ENCODE data around the gene PRCD. TPM values are rescaled to one million over a fixed set of nuclear protein-coding genes. Genes with fewer than 3 reads are reported as not detected.
"Not testable (repeated sequence)": the region's sequence is repeated elsewhere in the genome, so short reads cannot be mapped to it uniquely, and the experiment has no call there.

PRCD gene
- total RNA-seq, 5 donors from 2014 or later (not counting 1 experiment from before 2014, with no cell fraction given), result 0.66 to 1.3 (median 0.92) TPM

DNA sequence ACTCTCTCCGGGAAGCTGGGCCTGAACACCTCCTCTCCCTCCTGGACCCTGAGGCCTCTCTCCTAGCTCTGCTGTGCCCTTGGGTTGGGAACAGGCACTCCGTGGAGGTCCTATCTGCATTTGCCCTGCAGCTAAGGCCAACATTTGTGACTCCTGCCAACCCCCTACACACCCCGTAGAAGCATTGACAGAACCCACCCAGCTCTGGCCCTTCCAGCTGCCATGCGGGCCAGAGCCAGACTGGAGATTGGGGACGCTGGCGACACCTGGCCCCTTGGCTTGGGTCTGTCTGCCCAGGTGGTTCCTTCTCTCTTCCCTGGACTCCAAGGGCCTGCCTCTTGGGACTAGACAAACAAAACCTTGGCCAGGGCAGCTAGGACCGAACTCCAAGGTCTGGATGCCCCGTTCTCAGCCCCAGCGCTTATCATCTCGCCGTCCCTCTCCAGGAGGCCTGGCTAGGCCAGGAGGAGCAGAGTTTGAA lies 38.0 kb upstream of the PRCD start:
- POLR2A ChIA-PET, result interaction anchor here in 1 of 2 donors (0.6 to 0.7 kb wide), 2 partner anchors 11 to 258 kb away, joined by 4 to 9 read pairs; no protein-coding TSS in a partner anchor
- WGBS (ENCODE audit: insufficient coverage), result 82% methylated on average over 6 of the region's 11 CpGs
- H3K4me1 ChIP-seq (ENCODE audit: control insufficient read depth in 1 of 2, extremely low read depth in 1 of 2, insufficient read depth in 2 of 2, low read length in 2 of 2), result peaks cover 3 to 61% of the 10 kb centered on the region in 2 experiments

GRCh38 chr17:76502341-76503211 lies 37.3 kb upstream of the PRCD start:
- POLR2A ChIA-PET, result interaction anchor here (0.5 to 0.9 kb wide), 4 partner anchors 10 to 257 kb away, joined by 3 to 9 read pairs (median 6); no protein-coding TSS in a partner anchor
- DNase-seq (no peak), ATAC-seq (replicated peaks in 1 of 4) (no peak)
- CTCF ChIA-PET, result interaction anchor here (0.6 to 1.4 kb wide), 11 partner anchors 12 to 560 kb away, joined by 3 to 10 read pairs (median 4); partner anchors contain the start of gene AANAT (in 2 of the 2)
- H3K4me3 ChIP-seq (ENCODE audit: control insufficient read depth in 1 of 2, extremely low read depth in 1 of 2, low read length in 1 of 2), result no peak overlapping the region
- H3K4me1 Mint-ChIP-seq, result peaks cover 40 to 56% (median 51%) of the 10 kb centered on the region in 3 donors
- peak overlapping the region in 2 of 3 donors; percentile 17 to 82 for H3K4me3 Mint-ChIP-seq
- H3K27ac Mint-ChIP-seq, result peak overlapping the region; percentile 98
- WGBS (ENCODE audit: insufficient coverage), result 87% methylated on average over 5 of the region's 8 CpGs
- H3K4me1 ChIP-seq (ENCODE audit: control insufficient read depth in 1 of 2, extremely low read depth in 1 of 2, insufficient read depth in 2 of 2, low read length in 2 of 2), result peaks cover 3 to 56% of the 10 kb centered on the region in 2 experiments
- H3K27ac ChIP-seq (ENCODE audit: low read length), result no peak overlapping the region
- peaks cover 0 to 10% of the 10 kb centered on the region in 2 experiments for H3K27me3 ChIP-seq (replicated peaks in 1 of 2; ENCODE audit: control insufficient read depth in 2 of 2, extremely low read depth in 1 of 2, insufficient read depth in 2 of 2, low read length in 1 of 2)
- no peaks in the 10 kb centered on the region for H3K9me3 Mint-ChIP-seq
- H3K36me3 ChIP-seq (ENCODE audit: control insufficient read depth in 2 of 2, extremely low read depth in 1 of 2, insufficient read depth in 1 of 2, low read length in 1 of 2), result peaks cover 0 to 5% of the 10 kb centered on the region in 2 donors
- no peaks in the 10 kb centered on the region for H3K27me3 Mint-ChIP-seq
- no peaks in the 10 kb centered on the region for H3K36me3 Mint-ChIP-seq
- H3K9me3 ChIP-seq, result no peaks in the 10 kb centered on the region

More for the DNA sequence above, 38.0 kb upstream of the PRCD start:
- Mint-ChIP-seq H3K36me3 (no peaks in the 10 kb centered on the region), H3K4me1 (peaks cover 43 to 61% (median 53%) of the 10 kb centered on the region in 3 donors), H3K4me3 (peak overlapping the region; percentile 73 to 82 (median 80)), H3K9me3 (no peaks in the 10 kb centered on the region), H3K27me3 (no peaks in the 10 kb centered on the region), H3K27ac (peak overlapping the region; percentile 98)
- Histone ChIP-seq H3K27me3 (replicated peaks in 1 of 2; ENCODE audit: control insufficient read depth in 2 of 2, extremely low read depth in 1 of 2, insufficient read depth in 2 of 2, low read length in 1 of 2) (peaks cover 0 to 10% of the 10 kb centered on the region in 2 experiments), H3K27ac (ENCODE audit: low read length) (peak overlapping the region; percentile 79), H3K9me3 (no peaks in the 10 kb centered on the region), H3K36me3 (ENCODE audit: control insufficient read depth in 2 of 2, extremely low read depth in 1 of 2, insufficient read depth in 1 of 2, low read length in 1 of 2) (peaks cover 2 to 5% of the 10 kb centered on the region in 2 donors), H3K4me3 (ENCODE audit: control insufficient read depth in 1 of 2, extremely low read depth in 1 of 2, low read length in 1 of 2) (peak overlapping the region in 1 of 2 donors; percentile 17)
- no peak for DNase-seq
- CTCF ChIA-PET, result interaction anchor here (0.6 to 1.4 kb wide), 4 partner anchors 35 to 559 kb away, joined by 4 to 10 read pairs (median 4); partner anchors contain the start of gene AANAT (in 2 of the 2)
- no peak for ATAC-seq (replicated peaks in 1 of 4)

DNA sequence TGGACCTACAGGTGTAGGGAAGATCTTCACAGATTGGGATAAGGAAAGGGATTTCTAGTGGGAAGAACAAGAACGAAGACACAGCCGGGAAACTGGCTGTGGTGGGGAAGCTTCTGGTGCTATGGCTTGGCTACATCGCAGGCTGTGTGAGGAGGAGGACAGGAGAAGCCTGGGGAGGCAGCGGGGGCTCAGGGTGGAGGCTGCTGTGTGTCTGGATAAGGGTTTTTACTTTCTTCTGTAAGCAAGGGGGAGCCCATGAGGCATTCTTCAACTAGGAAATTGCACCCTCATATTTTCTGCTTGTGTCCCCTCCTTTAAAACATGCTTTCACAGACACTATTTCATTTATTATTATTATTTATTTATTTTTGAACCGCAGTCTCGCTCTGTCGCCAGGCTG lies 35.7 kb upstream of the PRCD start:
- Mint-ChIP-seq H3K9me3 (no peaks in the 10 kb centered on the region), H3K36me3 (no peaks in the 10 kb centered on the region), H3K4me3 (no peak overlapping the region), H3K27ac (peak overlapping the region in 1 of 2 donors; percentile 67), H3K27me3 (no peaks in the 10 kb centered on the region), H3K4me1 (peaks cover 31 to 44% (median 39%) of the 10 kb centered on the region in 3 donors)
- POLR2A ChIA-PET, result interaction anchor here in 1 of 2 donors (0.6 to 0.9 kb wide), 2 partner anchors 11 to 12 kb away, joined by 3 to 7 read pairs; no protein-coding TSS in a partner anchor
- H3K4me1 ChIP-seq (ENCODE audit: control insufficient read depth in 1 of 2, extremely low read depth in 1 of 2, insufficient read depth in 2 of 2, low read length in 2 of 2), result peaks cover 3 to 41% of the 10 kb centered on the region in 2 experiments
- CTCF ChIA-PET, result interaction anchor here in 1 of 2 donors (0.7 to 1.1 kb wide), 3 partner anchors 9 to 53 kb away, joined by 3 to 4 read pairs (median 3); no protein-coding TSS in a partner anchor
- peaks cover 0 to 2% of the 10 kb centered on the region in 2 donors for H3K36me3 ChIP-seq (ENCODE audit: control insufficient read depth in 2 of 2, extremely low read depth in 1 of 2, insufficient read depth in 1 of 2, low read length in 1 of 2)
- DNase-seq (no peak), ATAC-seq (replicated peaks in 1 of 4) (no peak)
- H3K27me3 ChIP-seq (replicated peaks in 1 of 2; ENCODE audit: control insufficient read depth in 2 of 2, extremely low read depth in 1 of 2, insufficient read depth in 2 of 2, low read length in 1 of 2), result peaks cover 0 to 14% of the 10 kb centered on the region in 2 experiments
- H3K27ac ChIP-seq (ENCODE audit: low read length), result no peak overlapping the region
- 71% methylated on average over 3 of the region's 7 CpGs for WGBS (ENCODE audit: insufficient coverage)
- H3K9me3 ChIP-seq, result no peaks in the 10 kb centered on the region
- H3K4me3 ChIP-seq (ENCODE audit: control insufficient read depth in 1 of 2, extremely low read depth in 1 of 2, low read length in 1 of 2), result no peak overlapping the region

GRCh38 chr17:76506408-76507345 lies 33.2 kb upstream of the PRCD start:
- ChIA-PET POLR2A (interaction anchor here in 1 of 2 donors (0.6 kb wide), 1 partner anchor 52 kb away, joined by 8 read pairs; no protein-coding TSS in a partner anchor), CTCF (interaction anchor here (1.2 to 2.0 kb wide), 3 partner anchors 40 to 41 kb away, joined by 4 to 6 read pairs (median 5); partner anchors contain the start of gene AANAT (in 2 of the 2))
- Mint-ChIP-seq H3K4me3 (no peak overlapping the region), H3K4me1 (peaks cover 16 to 35% (median 32%) of the 10 kb centered on the region in 3 donors), H3K27ac (no peak overlapping the region), H3K9me3 (no peaks in the 10 kb centered on the region), H3K27me3 (no peaks in the 10 kb centered on the region), H3K36me3 (no peaks in the 10 kb centered on the region)
- Histone ChIP-seq H3K9me3 (no peaks in the 10 kb centered on the region), H3K4me3 (ENCODE audit: control insufficient read depth in 1 of 2, extremely low read depth in 1 of 2, low read length in 1 of 2) (no peak overlapping the region), H3K4me1 (ENCODE audit: control insufficient read depth in 1 of 2, extremely low read depth in 1 of 2, insufficient read depth in 2 of 2, low read length in 2 of 2) (peaks cover 0 to 28% of the 10 kb centered on the region in 2 experiments), H3K27ac (ENCODE audit: low read length) (no peak overlapping the region), H3K36me3 (ENCODE audit: control insufficient read depth in 2 of 2, extremely low read depth in 1 of 2, insufficient read depth in 1 of 2, low read length in 1 of 2) (no peaks in the 10 kb centered on the region), H3K27me3 (replicated peaks in 1 of 2; ENCODE audit: control insufficient read depth in 2 of 2, extremely low read depth in 1 of 2, insufficient read depth in 2 of 2, low read length in 1 of 2) (peaks cover 0 to 14% of the 10 kb centered on the region in 2 experiments)
- DNase-seq, result peak; percentile 67 to 94 (median 84)
- peak; percentile 79 to 84 (median 82) for ATAC-seq (replicated peaks in 1 of 4)
- 20% methylated on average over 19 of the region's 24 CpGs for WGBS (ENCODE audit: insufficient coverage)

DNA sequence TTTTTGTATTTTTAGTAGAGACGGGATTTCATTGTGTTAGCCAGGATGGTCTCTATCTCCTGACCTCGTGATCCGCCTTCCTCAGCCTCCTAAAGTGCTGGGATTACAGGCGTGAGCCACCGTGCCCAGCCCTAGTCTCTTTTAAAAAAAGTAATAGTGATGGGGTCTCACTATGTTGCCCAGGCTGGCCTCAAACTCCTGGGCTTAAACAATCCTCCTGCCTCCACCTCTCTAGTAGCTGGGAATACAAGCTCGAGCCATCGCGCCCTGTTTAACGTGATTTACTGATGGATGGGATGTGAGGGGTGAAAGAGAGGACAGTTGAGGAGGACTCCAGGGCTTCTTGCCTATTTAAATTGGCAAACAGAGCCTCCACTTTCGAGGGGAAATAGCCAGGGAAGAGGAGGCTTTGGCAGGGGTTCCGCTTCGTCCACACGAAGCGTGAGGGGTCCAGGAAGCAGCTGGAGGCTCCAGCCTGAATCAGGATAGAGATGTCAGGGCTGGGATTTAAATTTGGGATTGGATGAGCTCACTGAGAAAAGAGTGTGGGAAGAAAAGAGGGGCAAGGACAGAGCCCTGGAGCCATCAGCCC lies 31.3 kb upstream of the PRCD start:
- H3K27ac Mint-ChIP-seq; H3K4me3 Mint-ChIP-seq; H3K36me3 Mint-ChIP-seq; H3K27me3 Mint-ChIP-seq; H3K36me3 ChIP-seq (ENCODE audit: control insufficient read depth in 2 of 2, extremely low read depth in 1 of 2, insufficient read depth in 1 of 2, low read length in 1 of 2); H3K9me3 Mint-ChIP-seq; H3K4me3 ChIP-seq (ENCODE audit: control insufficient read depth in 1 of 2, extremely low read depth in 1 of 2, low read length in 1 of 2); ATAC-seq (replicated peaks in 1 of 4); H3K27ac ChIP-seq (ENCODE audit: low read length); POLR2A ChIA-PET; DNase-seq; H3K9me3 ChIP-seq: not testable (repeated sequence)
- H3K4me1 Mint-ChIP-seq, result peaks cover 24 to 40% (median 40%) of the 10 kb centered on the region in 3 donors
- Histone ChIP-seq H3K27me3 (replicated peaks in 1 of 2; ENCODE audit: control insufficient read depth in 2 of 2, extremely low read depth in 1 of 2, insufficient read depth in 2 of 2, low read length in 1 of 2) (peaks cover 0 to 14% of the 10 kb centered on the region in 2 experiments), H3K4me1 (ENCODE audit: control insufficient read depth in 1 of 2, extremely low read depth in 1 of 2, insufficient read depth in 2 of 2, low read length in 2 of 2) (peaks cover 0 to 40% of the 10 kb centered on the region in 2 experiments)
- CTCF ChIA-PET, result interaction anchor here (0.7 to 1.0 kb wide), 2 partner anchors 38 to 56 kb away, joined by 3 to 10 read pairs; partner anchors contain the start of gene UBE2O (in 1 of the 2)
- 85% methylated on average over 9 of the region's 14 CpGs for WGBS (ENCODE audit: insufficient coverage)

Data from T-cell (primary cell).